Embryonic facial prominence (tissue), 1 donor: Measurements from ENCODE around the gene RPRM.
"Not testable (repeated sequence)": the region's sequence is repeated elsewhere in the genome, so short reads cannot be mapped to it uniquely, and the experiment has no call there.

Experiments used
- DNase-seq: peaks from one replicate; pipeline ENCODE4 v3.0.0-alpha.2; 2016; ENCODE audit errors: extremely low spot score

Gene RPRM

DNA sequence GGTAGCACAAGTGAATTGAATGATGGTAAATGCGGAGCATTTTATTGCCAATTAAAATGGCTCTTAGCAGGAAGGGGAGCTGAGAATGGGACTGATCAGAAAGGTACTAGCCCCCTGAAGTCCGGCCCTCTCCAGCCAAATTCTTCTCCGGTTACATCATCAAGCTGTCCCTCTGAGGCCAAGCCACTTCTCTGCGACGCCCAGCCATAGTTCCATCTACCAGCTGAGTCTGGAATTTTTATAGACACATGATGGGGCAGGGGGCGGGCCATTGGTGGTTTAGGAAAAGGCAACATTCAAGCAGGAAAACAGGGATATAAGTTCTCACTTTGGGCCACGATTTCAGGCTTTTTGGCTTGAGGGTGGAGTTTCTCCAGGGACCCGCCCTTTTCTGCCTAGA is 22.7 kb downstream of the RPRM start:
- DNase-seq = no peak

DNA sequence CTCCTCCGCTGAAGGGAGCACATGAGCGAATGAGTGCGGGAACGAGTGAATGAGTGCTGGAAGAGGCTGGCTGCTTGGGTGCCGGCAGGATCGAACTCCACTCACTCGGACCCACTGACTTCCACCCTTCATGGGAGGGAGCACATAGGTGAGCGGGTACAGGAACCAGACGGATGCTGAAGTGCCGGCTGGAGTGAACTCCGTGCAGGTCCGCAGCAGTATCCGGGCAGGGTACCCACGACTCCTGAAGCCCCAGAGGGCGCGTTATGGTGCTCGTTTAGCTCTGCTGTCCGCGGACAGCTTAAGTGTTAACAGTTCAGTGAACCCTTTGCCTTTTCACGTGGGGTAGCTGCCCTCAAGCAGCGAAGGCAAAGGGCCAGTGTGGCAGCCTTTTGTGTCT is 23.2 kb downstream of the RPRM start:
- DNase-seq = no peak

DNA sequence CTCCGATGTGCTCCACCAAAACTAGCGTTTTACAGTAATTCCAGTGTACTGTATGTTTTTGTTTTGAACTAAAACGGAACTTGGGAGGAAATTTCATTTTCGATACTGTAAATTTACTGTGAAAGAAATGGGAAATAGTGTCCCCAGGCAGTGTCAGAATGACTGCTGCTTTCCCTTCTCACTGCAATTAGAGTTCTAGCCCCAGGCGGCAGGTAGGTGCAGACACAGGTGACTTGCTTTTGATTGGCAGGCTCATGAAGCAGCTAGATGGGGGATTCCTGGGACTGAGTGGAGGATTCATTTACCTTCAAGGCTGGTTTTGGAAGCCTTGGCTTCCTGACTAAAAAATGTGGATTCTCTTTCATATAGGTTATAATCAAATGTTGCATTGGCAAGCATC is 27.0 kb downstream of the RPRM start:
- no peak for DNase-seq

DNA sequence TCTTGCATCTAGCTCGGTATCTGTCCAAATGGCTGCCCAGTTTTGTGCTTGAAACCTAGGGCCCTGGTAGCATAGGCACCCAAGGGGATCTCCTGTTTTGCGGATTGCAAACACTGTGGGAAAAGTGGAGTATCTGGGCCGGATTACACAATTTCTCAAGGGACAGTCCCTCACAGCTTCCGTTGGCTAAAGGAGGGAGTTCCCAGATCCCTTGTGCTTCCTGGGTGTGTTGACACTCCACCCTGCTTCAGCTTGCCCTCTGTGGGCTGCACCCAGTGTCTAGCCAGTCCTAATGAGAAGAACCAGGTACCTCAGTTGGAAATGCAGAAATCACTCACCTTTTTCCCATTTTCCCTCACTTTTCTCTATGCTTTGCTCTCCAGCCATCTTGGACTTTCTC is 35.5 kb downstream of the RPRM start:
- DNase-seq = no peak

DNA sequence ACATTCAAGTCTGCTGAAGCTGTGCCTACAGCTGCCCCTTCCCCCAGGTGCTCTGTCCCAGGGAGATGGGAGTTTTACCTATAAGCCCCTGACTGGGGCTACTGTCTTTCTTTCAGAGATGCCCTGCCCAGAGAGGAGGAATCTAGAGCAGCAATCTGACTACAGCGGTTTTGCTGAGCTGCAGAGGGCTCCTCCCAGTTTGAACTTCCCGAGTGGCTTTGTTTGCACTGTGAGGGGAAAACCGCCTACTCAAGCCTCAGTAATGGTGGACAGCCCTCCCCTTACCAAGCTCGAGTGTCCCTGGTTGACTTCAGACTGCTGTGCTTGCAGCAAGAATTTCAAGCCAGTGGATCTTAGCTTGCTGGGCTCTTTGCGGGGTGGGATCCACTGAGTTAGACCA is 35.9 kb downstream of the RPRM start:
- not testable (repeated sequence) for DNase-seq

DNA sequence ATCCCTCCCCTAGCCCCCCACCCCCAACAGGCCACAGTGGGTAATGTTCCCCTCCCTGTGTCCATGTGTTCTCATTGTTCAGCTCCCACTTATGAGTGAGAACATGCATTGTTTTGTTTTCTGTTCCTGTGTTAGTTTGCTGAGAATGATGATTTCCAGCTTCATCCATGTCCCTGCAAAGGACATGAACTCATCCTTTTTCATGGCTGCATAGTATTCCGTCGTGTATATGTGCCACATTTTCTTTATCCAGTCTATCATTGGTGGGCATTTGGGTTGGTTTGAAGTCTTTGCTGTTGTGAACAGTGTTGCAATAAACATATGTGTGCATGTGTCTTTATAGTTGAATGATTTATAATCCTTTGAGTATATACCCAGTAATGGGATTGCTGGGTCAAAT is 38.5 kb downstream of the RPRM start:
- not testable (repeated sequence) for DNase-seq

DNA sequence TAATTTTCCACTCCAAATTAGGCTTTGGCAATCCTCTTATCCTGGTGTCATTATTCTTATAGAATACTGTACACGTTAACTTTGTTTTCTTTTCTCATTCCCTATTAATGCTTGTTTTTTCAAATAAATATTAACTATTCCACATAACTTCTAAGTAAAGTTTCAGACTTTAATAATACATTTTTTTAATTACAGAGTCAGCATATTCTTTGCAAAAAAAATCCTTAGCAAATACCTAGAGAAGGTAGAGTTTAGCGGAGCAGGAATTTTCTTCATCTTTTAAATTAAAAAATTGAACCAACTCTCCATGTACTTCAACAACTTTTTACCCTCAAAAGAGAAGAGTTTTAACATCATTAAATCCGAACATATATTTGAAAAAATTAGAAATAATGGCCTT is 45.2 kb downstream of the RPRM start:
- no peak for DNase-seq

DNA sequence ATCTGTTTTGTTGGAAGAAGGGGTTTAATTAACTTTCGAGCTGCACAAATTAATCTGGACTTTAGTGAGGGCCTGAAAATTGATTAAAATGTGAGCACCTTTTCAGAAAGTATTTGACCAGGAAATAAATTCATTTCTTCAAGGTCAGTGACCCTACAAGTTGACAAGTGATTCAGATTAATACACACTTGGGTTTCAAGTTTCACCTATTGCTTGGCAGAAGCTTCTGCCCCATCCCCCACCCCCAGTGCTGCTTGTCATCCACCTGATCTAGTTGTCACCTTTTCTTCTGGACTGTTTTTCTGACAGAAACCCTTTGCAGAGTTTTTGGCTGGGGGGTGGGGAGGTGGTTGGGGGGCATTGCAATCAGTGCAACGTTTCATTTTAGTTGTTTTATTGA is 46.2 kb downstream of the RPRM start:
- no peak for DNase-seq

DNA sequence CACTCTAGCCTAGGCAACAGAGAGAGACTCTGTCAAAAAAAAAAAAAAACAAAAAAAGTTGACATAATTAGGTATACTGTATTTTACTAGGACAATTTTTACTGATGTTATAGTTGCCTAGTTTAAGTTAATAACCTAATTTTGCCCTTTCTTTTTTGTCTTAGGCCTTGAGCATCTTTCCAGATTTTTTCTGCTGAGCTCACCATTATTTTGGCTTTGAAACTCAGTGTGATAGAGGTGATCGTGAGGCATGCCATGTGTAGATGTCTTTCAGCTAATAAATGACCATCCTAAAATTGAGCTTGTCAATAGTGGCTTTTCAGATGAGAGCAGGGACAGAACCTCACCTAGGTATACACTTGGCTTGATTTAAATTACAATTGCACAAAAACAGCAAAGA is 47.4 kb downstream of the RPRM start:
- no peak for DNase-seq
